ENCODE data around the gene NEURL1.

NEURL1 gene

DNA sequence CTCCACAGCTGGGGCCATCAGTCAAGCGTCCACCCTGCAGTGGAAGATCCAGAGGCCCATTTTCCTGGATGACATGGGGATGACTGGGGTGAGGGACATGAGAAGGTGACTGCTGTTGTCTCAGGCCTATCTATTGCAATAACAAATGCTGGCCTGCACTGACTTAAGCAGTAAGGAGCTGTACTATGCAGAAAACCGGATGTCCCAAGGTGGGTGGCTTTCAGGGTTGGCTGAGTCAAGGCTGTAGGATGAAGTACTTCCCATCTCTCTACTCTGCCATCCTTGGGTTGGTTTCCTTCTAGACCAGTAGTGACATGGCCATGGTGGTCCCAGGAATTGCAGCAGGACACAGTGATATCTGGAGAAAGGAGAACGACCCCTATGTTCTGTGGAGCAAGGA is 48.1 kb downstream of the NEURL1 start:
- H3K9me3 ChIP-seq (ENCODE audit: control insufficient read depth, low read length) = no peaks in the 10 kb centered on the region
- 93 to 96% methylated on average over 3 of the region's 3 CpGs for WGBS, 2 experiments (ENCODE audit: insufficient coverage in 2 of 2)
- no peaks in the 10 kb centered on the region for H3K4me1 ChIP-seq (ENCODE audit: control insufficient read depth, insufficient read depth, low read length, poor library complexity, severe bottlenecking)
- H3K4me3 ChIP-seq (ENCODE audit: extremely low read depth, insufficient read depth, low read length, poor library complexity, severe bottlenecking) = no peak overlapping the region
- H3K27ac ChIP-seq (ENCODE audit: low read depth, low read length, severe bottlenecking) = no peak overlapping the region
- no peaks in the 10 kb centered on the region for H3K36me3 ChIP-seq (ENCODE audit: control insufficient read depth, insufficient read depth, low read length)

DNA sequence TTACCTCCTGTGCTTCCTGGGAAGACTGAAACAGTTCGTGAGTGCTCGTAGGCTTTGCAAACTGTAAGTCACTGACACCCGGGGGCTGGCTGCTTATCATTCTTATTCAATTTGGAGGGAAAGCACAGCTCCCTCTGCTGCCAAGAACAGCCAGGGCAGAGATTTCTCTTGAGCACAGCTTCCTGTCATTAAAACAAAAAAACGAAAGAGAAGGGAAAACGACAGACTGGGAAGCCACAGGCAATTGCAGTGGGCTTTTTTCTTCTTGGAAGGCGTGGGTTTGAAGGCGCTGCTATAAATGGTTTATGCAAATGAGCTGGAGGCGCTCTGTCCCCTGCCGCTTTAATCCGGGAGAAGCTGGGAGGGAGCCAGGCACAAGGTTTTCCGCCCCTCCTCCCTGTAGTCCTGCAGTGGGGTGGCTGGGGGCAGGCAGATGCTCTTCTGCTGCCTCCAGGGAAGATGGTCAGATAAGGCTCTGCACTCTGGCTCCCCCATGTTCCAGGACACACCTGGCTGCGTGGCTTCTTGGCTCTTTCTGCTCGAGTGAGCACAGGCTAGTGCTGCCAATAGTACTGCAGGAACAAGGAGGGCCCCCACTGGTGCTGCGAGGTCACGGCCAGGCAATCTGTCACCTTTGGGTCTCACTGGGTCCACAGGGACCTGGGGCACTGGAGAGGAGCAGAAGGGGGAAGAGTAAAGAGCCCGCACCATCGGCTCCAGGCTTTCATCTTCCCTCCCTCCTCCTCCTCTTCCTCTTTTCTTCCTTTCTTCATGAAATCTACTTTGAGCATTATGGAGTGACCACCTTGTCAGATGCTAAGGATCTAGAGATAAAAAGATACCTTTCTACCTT is 49.5 kb downstream of the NEURL1 start:
- H3K4me3 ChIP-seq (ENCODE audit: extremely low read depth, insufficient read depth, low read length, poor library complexity, severe bottlenecking) = no peak overlapping the region
- WGBS, 2 experiments (ENCODE audit: insufficient coverage in 2 of 2) = 14 to 23% methylated on average over 6 to 13 of the region's 17 CpGs

GRCh38 chr10:103543617-103544525 is 50.4 kb downstream of the NEURL1 start:
- WGBS, 2 experiments (ENCODE audit: insufficient coverage in 2 of 2) = 86 to 96% methylated on average over 8 of the region's 9 CpGs
- Histone ChIP-seq H3K9me3 (ENCODE audit: control insufficient read depth, low read length) (no peaks in the 10 kb centered on the region), H3K36me3 (ENCODE audit: control insufficient read depth, insufficient read depth, low read length) (no peaks in the 10 kb centered on the region), H3K4me1 (ENCODE audit: control insufficient read depth, insufficient read depth, low read length, poor library complexity, severe bottlenecking) (no peaks in the 10 kb centered on the region), H3K4me3 (ENCODE audit: extremely low read depth, insufficient read depth, low read length, poor library complexity, severe bottlenecking) (no peak overlapping the region), H3K27ac (ENCODE audit: low read depth, low read length, severe bottlenecking) (no peak overlapping the region)

More for the DNA sequence above, 49.5 kb downstream of the NEURL1 start:
- no peaks in the 10 kb centered on the region for H3K9me3 ChIP-seq (ENCODE audit: control insufficient read depth, low read length)
- H3K27ac ChIP-seq (ENCODE audit: low read depth, low read length, severe bottlenecking) = no peak overlapping the region
- H3K4me1 ChIP-seq (ENCODE audit: control insufficient read depth, insufficient read depth, low read length, poor library complexity, severe bottlenecking) = no peaks in the 10 kb centered on the region
- no peaks in the 10 kb centered on the region for H3K36me3 ChIP-seq (ENCODE audit: control insufficient read depth, insufficient read depth, low read length)

DNA sequence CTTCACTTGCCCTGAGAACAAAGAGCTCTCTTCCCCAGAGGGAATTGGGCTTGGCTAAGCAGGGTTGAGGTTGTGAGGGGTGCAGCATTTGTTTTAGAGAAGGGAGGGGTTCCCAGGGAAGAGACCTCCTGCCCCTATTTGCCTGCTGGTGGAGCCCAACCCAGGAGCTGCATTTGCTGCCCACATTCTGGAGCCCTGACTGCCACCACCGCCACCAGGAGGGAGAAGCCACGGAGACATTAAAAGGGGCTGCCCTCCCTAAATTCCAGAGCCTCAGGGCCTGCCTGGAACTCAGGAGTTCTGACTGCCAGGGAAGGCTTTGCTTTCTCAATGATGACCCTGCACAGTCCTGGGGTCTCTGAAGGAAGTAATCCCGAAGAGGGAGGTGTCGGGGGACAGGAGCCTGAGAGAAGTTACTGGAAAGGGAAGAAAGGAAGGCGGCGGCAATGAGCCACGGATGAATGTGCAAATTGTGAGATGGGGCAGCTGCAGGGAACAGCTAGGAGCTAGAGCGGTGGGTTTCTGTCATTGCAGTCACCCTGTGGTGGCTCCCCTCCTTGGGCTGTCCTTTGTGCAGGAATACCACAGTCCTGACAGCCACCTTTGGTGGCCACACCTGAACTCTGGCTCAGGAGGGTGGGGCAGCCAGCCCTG is 51.3 kb downstream of the NEURL1 start:
- Histone ChIP-seq H3K27ac (ENCODE audit: low read depth, low read length, severe bottlenecking) (no peak overlapping the region), H3K4me1 (ENCODE audit: control insufficient read depth, insufficient read depth, low read length, poor library complexity, severe bottlenecking) (no peaks in the 10 kb centered on the region), H3K4me3 (ENCODE audit: extremely low read depth, insufficient read depth, low read length, poor library complexity, severe bottlenecking) (no peak overlapping the region), H3K36me3 (ENCODE audit: control insufficient read depth, insufficient read depth, low read length) (no peaks in the 10 kb centered on the region), H3K9me3 (ENCODE audit: control insufficient read depth, low read length) (no peaks in the 10 kb centered on the region)
- WGBS, 2 experiments (ENCODE audit: insufficient coverage in 2 of 2) = 81 to 89% methylated on average over 8 of the region's 8 CpGs

DNA sequence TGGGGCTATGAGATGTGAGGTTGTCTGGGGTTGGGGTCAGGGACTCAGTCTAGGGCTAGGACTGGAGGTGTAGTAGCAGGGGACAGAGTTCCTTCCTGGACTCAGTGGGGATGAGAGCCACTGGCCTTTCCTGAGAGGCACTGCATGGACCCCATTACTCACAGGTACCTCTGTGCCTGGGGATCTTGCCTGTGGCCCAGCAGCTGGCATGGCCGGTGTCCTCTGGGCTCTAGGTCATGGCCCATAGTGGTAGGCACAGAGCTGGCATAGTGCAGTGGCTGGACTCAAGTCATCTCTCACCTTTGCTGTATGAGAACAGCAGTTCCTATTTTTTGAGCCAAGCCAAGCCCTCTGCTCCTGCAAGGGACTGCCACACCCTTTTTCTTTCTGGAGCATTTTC is 51.9 kb downstream of the NEURL1 start:
- WGBS, 2 experiments (ENCODE audit: insufficient coverage in 2 of 2) = 100% methylated on average over 1 of the region's 1 CpG

GRCh38 chr10:103545771-103546281 is 52.3 kb downstream of the NEURL1 start:
- H3K36me3 ChIP-seq (ENCODE audit: control insufficient read depth, insufficient read depth, low read length) = no peaks in the 10 kb centered on the region
- no peaks in the 10 kb centered on the region for H3K9me3 ChIP-seq (ENCODE audit: control insufficient read depth, low read length)
- 86% methylated on average over 3 to 4 of the region's 4 CpGs for WGBS, 2 experiments (ENCODE audit: insufficient coverage in 2 of 2)
- no peak overlapping the region for H3K27ac ChIP-seq (ENCODE audit: low read depth, low read length, severe bottlenecking)
- H3K4me1 ChIP-seq (ENCODE audit: control insufficient read depth, insufficient read depth, low read length, poor library complexity, severe bottlenecking) = no peaks in the 10 kb centered on the region
- H3K4me3 ChIP-seq (ENCODE audit: extremely low read depth, insufficient read depth, low read length, poor library complexity, severe bottlenecking) = no peak overlapping the region

More for the DNA sequence above, 51.9 kb downstream of the NEURL1 start:
- H3K9me3 ChIP-seq (ENCODE audit: control insufficient read depth, low read length) = no peaks in the 10 kb centered on the region
- H3K4me3 ChIP-seq (ENCODE audit: extremely low read depth, insufficient read depth, low read length, poor library complexity, severe bottlenecking) = no peak overlapping the region
- H3K36me3 ChIP-seq (ENCODE audit: control insufficient read depth, insufficient read depth, low read length) = no peaks in the 10 kb centered on the region
- H3K4me1 ChIP-seq (ENCODE audit: control insufficient read depth, insufficient read depth, low read length, poor library complexity, severe bottlenecking) = no peaks in the 10 kb centered on the region
- no peak overlapping the region for H3K27ac ChIP-seq (ENCODE audit: low read depth, low read length, severe bottlenecking)

DNA sequence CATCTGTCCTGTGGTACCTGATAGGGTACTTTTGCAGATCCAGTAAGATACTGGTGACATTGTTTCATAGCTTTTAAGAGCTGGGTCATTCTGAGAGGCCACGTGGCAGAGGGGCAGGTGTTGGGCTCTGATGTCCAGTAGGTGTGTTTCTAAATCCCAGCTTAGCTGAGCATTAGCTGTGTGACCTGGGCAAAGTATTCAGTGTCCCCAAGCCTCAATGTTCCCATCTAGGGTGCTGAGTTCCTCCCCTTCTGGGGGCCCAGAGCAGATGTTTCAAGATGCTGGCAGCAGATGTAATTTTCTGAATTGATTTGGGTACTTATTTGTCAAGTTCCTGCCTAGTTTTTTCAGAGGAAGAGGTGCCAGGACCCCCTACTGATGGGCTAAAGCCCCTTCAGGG is 52.9 kb downstream of the NEURL1 start:
- Histone ChIP-seq H3K36me3 (ENCODE audit: control insufficient read depth, insufficient read depth, low read length) (no peaks in the 10 kb centered on the region), H3K4me1 (ENCODE audit: control insufficient read depth, insufficient read depth, low read length, poor library complexity, severe bottlenecking) (no peaks in the 10 kb centered on the region)
- 100% methylated on average over 1 of the region's 1 CpG; no CpG with 5 or more reads in 1 of the 2 experiments for WGBS, 2 experiments (ENCODE audit: insufficient coverage in 2 of 2)

DNA sequence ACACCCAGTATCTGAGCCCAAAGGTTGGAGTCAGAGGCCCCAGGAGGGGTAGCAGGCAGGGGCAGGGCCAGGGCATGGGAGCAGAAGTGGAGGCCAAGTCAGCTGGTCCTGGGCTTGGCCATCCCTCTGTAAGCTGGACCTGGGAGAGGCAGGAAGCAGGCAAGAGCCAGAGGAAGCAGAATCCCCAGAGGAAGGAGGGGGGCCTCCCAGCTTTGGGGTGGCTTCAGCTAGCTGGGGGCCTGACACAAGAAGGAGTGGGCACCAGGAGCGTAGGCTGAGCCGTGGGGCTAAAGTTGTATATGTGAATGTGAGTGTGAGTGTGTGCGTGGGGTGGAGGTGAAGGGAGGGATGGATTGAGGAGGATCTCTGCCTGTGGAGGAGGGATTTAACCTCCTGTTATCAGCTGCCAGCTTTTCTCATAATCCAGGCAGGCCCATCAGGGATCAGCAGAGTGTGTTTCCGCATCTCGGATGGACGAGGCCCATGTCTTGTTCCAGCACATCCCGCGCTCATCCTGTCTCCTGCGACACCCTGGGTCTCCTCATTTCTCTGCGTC is 54.0 kb downstream of the NEURL1 start:
- H3K27ac ChIP-seq (ENCODE audit: low read depth, low read length, severe bottlenecking) = no peak overlapping the region
- WGBS, 2 experiments (ENCODE audit: insufficient coverage in 2 of 2) = 90 to 94% methylated on average over 7 to 9 of the region's 10 CpGs
- H3K9me3 ChIP-seq (ENCODE audit: control insufficient read depth, low read length) = no peaks in the 10 kb centered on the region
- no peaks in the 10 kb centered on the region for H3K36me3 ChIP-seq (ENCODE audit: control insufficient read depth, insufficient read depth, low read length)
- no peaks in the 10 kb centered on the region for H3K4me1 ChIP-seq (ENCODE audit: control insufficient read depth, insufficient read depth, low read length, poor library complexity, severe bottlenecking)
- no peak overlapping the region for H3K4me3 ChIP-seq (ENCODE audit: extremely low read depth, insufficient read depth, low read length, poor library complexity, severe bottlenecking)

More for the DNA sequence above, 52.9 kb downstream of the NEURL1 start:
- H3K9me3 ChIP-seq (ENCODE audit: control insufficient read depth, low read length) = no peaks in the 10 kb centered on the region
- no peak overlapping the region for H3K4me3 ChIP-seq (ENCODE audit: extremely low read depth, insufficient read depth, low read length, poor library complexity, severe bottlenecking)
- no peak overlapping the region for H3K27ac ChIP-seq (ENCODE audit: low read depth, low read length, severe bottlenecking)

GRCh38 chr10:103548006-103548405 is 54.5 kb downstream of the NEURL1 start:
- Histone ChIP-seq H3K9me3 (ENCODE audit: control insufficient read depth, low read length) (no peaks in the 10 kb centered on the region), H3K27ac (ENCODE audit: low read depth, low read length, severe bottlenecking) (no peak overlapping the region), H3K4me3 (ENCODE audit: extremely low read depth, insufficient read depth, low read length, poor library complexity, severe bottlenecking) (no peak overlapping the region), H3K4me1 (ENCODE audit: control insufficient read depth, insufficient read depth, low read length, poor library complexity, severe bottlenecking) (no peaks in the 10 kb centered on the region), H3K36me3 (ENCODE audit: control insufficient read depth, insufficient read depth, low read length) (no peaks in the 10 kb centered on the region)
- 92 to 100% methylated on average over 1 to 2 of the region's 3 CpGs for WGBS, 2 experiments (ENCODE audit: insufficient coverage in 2 of 2)
